H1 (cell line): Measurements from ENCODE around the gene NECAB3. TPM values are rescaled to one million over a fixed set of nuclear protein-coding genes. Genes with fewer than 3 reads are reported as not detected.

Experiments used
- CTCF ChIA-PET: fragments of 300-600 bp; sonication (Branson Sonifier 250); formaldehyde crosslinking; loops from one replicate; lab custom pipeline; 2021; ENCODE audit not compliant: partially characterized antibody; lab: Charles Lee
- POLR2A ChIA-PET: fragments of 300-600 bp; sonication (Branson Sonifier 250); formaldehyde crosslinking; loops from one replicate; lab custom pipeline; 2021; ENCODE audit warnings: inconsistent platforms; ENCODE audit not compliant: partially characterized antibody; lab: Charles Lee
- DNase-seq, 2 experiments: peaks; one replicate each; pipeline versions ENCODE4 v3.0.0 to v3.0.0-alpha.2; 2010 to 2022; ENCODE audit warnings: low spot score in 2 of 2, low read depth in 1 of 2, mixed read lengths in 1 of 2
- FAIRE-seq: peaks from 2 replicates; lab custom pipeline; 2011; peaks lifted over from hg19 to GRCh38; lab: Jason Lieb, UNC
- H2AFZ ChIP-seq: 2 replicates; pipeline ENCODE4 v1.8.1; 2012; ENCODE audit warnings: low read length, inconsistent platforms
- H2AK5ac ChIP-seq: 2 replicates; pipeline ENCODE4 v1.6.1; 2013; ENCODE audit warnings: low read depth, low read length
- H2BK120ac ChIP-seq: replicated peaks from 2 replicates; pipeline ENCODE3; 2013; ENCODE audit warnings: low read depth, low read length, inconsistent platforms
- H2BK12ac ChIP-seq: 2 replicates; pipeline ENCODE4 v1.6.1; 2013; ENCODE audit warnings: low read depth, low read length
- H2BK15ac ChIP-seq: 2 replicates; pipeline ENCODE4 v1.6.1; 2013; ENCODE audit warnings: low read length
- H2BK20ac ChIP-seq: 2 replicates; pipeline ENCODE4 v1.6.1; 2013; ENCODE audit warnings: low read length
- H2BK5ac ChIP-seq: 2 replicates; pipeline ENCODE4 v1.6.1; 2013; ENCODE audit warnings: low read depth, low read length
- H3K14ac ChIP-seq: 2 replicates; pipeline ENCODE4 v1.6.1; 2013; ENCODE audit warnings: inconsistent platforms; ENCODE audit not compliant: insufficient read length
- H3K18ac ChIP-seq: 2 replicates; pipeline ENCODE4 v1.6.1; 2013; ENCODE audit warnings: low read length; ENCODE audit errors: extremely low read depth
- H3K23ac ChIP-seq: 2 replicates; pipeline ENCODE4 v1.6.1; 2013; ENCODE audit warnings: inconsistent platforms; ENCODE audit not compliant: insufficient read length
- H3K23me2 ChIP-seq: 2 replicates; pipeline ENCODE4 v1.6.1; 2013; ENCODE audit warnings: low read depth, low read length
- H3K27ac ChIP-seq: 2 replicates; pipeline ENCODE4 v1.6.1; 2011; ENCODE audit warnings: low read depth, low read length, inconsistent platforms
- H3K27me3 ChIP-seq, 4 experiments: replicated peaks in 1 of 4; 1 replicate in 1 of 4; 2 replicates in 3 of 4; pipeline versions ENCODE4 v1.6.1 to v1.8.1; 2011 to 2013; ENCODE audit warnings: low read length in 3 of 4, mild to moderate bottlenecking in 3 of 4, inconsistent platforms in 2 of 4, mixed read lengths in 2 of 4, moderate library complexity in 1 of 4; ENCODE audit not compliant: control insufficient read depth in 3 of 4, insufficient read depth in 3 of 4; ENCODE audit errors: extremely low read depth in 1 of 4
- H3K36me3 ChIP-seq, 4 experiments: 2 replicates each; pipeline versions ENCODE4 v1.6.1 to v1.8.1; 2011 to 2013; ENCODE audit warnings: mild to moderate bottlenecking in 4 of 4, low read length in 3 of 4, moderate library complexity in 2 of 4, control low read depth in 1 of 4, inconsistent platforms in 1 of 4; ENCODE audit not compliant: insufficient read depth in 4 of 4, control insufficient read depth in 2 of 4
- H3K4ac ChIP-seq: replicated peaks from 2 replicates; pipeline ENCODE3; 2013; ENCODE audit warnings: low read length, low read depth, mixed read lengths, inconsistent platforms; ENCODE audit not compliant: insufficient read length
- H3K4me1 ChIP-seq, 4 experiments: replicated peaks in 1 of 4; 1 replicate in 1 of 4; 2 replicates in 3 of 4; pipeline versions ENCODE4 v1.6.1 to v1.8.1; 2011 to 2013; ENCODE audit warnings: low read length in 3 of 4, inconsistent platforms in 2 of 4, mixed read lengths in 1 of 4; ENCODE audit not compliant: insufficient read depth in 4 of 4, control insufficient read depth in 3 of 4
- H3K4me2 ChIP-seq, 2 experiments: 2 replicates each; pipeline versions ENCODE4 v1.6.1 to v1.8.1; 2011 to 2013; ENCODE audit warnings: low read depth in 2 of 2, low read length in 2 of 2, control low read depth in 1 of 2, inconsistent platforms in 1 of 2, mild to moderate bottlenecking in 1 of 2; ENCODE audit not compliant: insufficient read depth in 1 of 2
- H3K4me3 ChIP-seq, 4 experiments: fragments of 200-600, 300-600 bp in 1 of 4; sonication (generic), shearing (Covaris generic), sonication (Bioruptor Twin) in 1 of 4; 2 replicates each; pipeline versions ENCODE4 v1.5.1 to v1.8.1; 2011 to 2016; ENCODE audit warnings: low read length in 4 of 4, low read depth in 3 of 4, control low read depth in 2 of 4, inconsistent platforms in 2 of 4, mild to moderate bottlenecking in 2 of 4, mixed read lengths in 1 of 4, moderate library complexity in 1 of 4; ENCODE audit not compliant: insufficient read depth in 2 of 4; ENCODE audit errors: extremely low read depth in 1 of 4
- H3K56ac ChIP-seq: replicated peaks from 2 replicates; pipeline ENCODE3; 2013; ENCODE audit warnings: low read depth, mild to moderate bottlenecking, mixed read lengths, low read length, inconsistent platforms; ENCODE audit not compliant: insufficient read length
- H3K79me1 ChIP-seq: 2 replicates; pipeline ENCODE4 v1.6.1; 2013; ENCODE audit warnings: low read depth, low read length, control low read depth
- H3K79me2 ChIP-seq, 2 experiments: 2 replicates each; pipeline versions ENCODE4 v1.6.1 to v1.8.1; 2012 to 2013; ENCODE audit warnings: low read length in 2 of 2, mild to moderate bottlenecking in 2 of 2, inconsistent platforms in 1 of 2; ENCODE audit not compliant: insufficient read depth in 2 of 2, control insufficient read depth in 1 of 2
- H3K9ac ChIP-seq, 4 experiments: replicated peaks in 1 of 4; 1 replicate in 1 of 4; 2 replicates in 3 of 4; pipeline versions ENCODE4 v1.6.1 to v1.8.1; 2011 to 2013; ENCODE audit warnings: low read depth in 3 of 4, low read length in 3 of 4, control low read depth in 2 of 4, mild to moderate bottlenecking in 2 of 4, moderate library complexity in 2 of 4, inconsistent platforms in 1 of 4; ENCODE audit errors: extremely low read depth in 1 of 4
- H3K9me3 ChIP-seq, 2 experiments: 2 replicates each; pipeline versions ENCODE4 v1.6.1 to v1.8.1; 2012 to 2013; ENCODE audit warnings: mild to moderate bottlenecking in 2 of 2, moderate library complexity in 2 of 2, control low read depth in 1 of 2, inconsistent platforms in 1 of 2, low read depth in 1 of 2, low read length in 1 of 2, mixed read lengths in 1 of 2; ENCODE audit not compliant: insufficient read depth in 2 of 2
- H4K20me1 ChIP-seq, 2 experiments: replicated peaks in 1 of 2; 2 replicates each; pipeline versions ENCODE3 to v1.8.1; 2011 to 2013; ENCODE audit warnings: inconsistent platforms in 2 of 2, low read length in 2 of 2, mild to moderate bottlenecking in 1 of 2; ENCODE audit not compliant: insufficient read depth in 2 of 2, control insufficient read depth in 1 of 2
- H4K5ac ChIP-seq: 2 replicates; pipeline ENCODE4 v1.6.1; 2013; ENCODE audit warnings: low read length, low read depth, mixed read lengths, inconsistent platforms; ENCODE audit not compliant: insufficient read length
- H4K8ac ChIP-seq: 2 replicates; pipeline ENCODE4 v1.8.0; 2013; ENCODE audit warnings: mild to moderate bottlenecking, moderate library complexity, low read length, inconsistent platforms; ENCODE audit not compliant: insufficient read depth; ENCODE audit errors: extremely low read depth
- H4K91ac ChIP-seq: replicated peaks from 2 replicates; pipeline ENCODE3; 2013; ENCODE audit warnings: low read length, mixed read lengths, inconsistent platforms; ENCODE audit not compliant: insufficient read length
- ATF2 ChIP-seq: IDR thresholded peaks from 2 replicates; pipeline ENCODE4 v1.6.1; 2012; ENCODE audit warnings: low read length, inconsistent platforms
- EP300 ChIP-seq, 2 experiments: IDR thresholded peaks; 1 replicate in 1 of 2; 2 replicates in 1 of 2; pipeline ENCODE4 v1.6.1; 2011 to 2012; ENCODE audit warnings: low read depth in 2 of 2, low read length in 2 of 2, mild to moderate bottlenecking in 2 of 2, borderline replicate concordance in 1 of 2, inconsistent platforms in 1 of 2, moderate library complexity in 1 of 2
- TCF12 ChIP-seq: IDR thresholded peaks from 2 replicates; pipeline ENCODE4 v1.6.1; 2011; ENCODE audit warnings: low read depth, mild to moderate bottlenecking, low read length
- WGBS, 2 experiments: shearing (Covaris generic) in 1 of 2; methylation state at CpG; one replicate each; pipeline versions ENCODE4 v1.1.6 to v1.1.7; 2013 to 2015; ENCODE audit warnings: low lambda C conversion rate in 2 of 2, mixed read lengths in 2 of 2, inconsistent platforms in 1 of 2, low coverage in 1 of 2, missing lambda C conversion rate in 1 of 2; ENCODE audit not compliant: insufficient replicate concordance in 2 of 2, insufficient coverage in 1 of 2, insufficient read length in 1 of 2; ENCODE audit errors: extremely low coverage in 1 of 2, missing lambda C conversion rate in 1 of 2; 5-methylcytosine and 5-hydroxymethylcytosine counted together
- polyA plus RNA-seq, 7 experiments: library from polyadenylated mRNA; depleted of rRNA in 3 of 7; stranded (reverse) in 5 of 7; unstranded in 2 of 7; fragments of >200 nt in 5 of 7; fragments of 200-250 nt in 2 of 7; gene quantifications; 1 replicate in 5 of 7; 2 replicates in 1 of 7; 4 replicates in 1 of 7; pipeline versions ENCODE4 v1.2.1 to v1.2.3, GENCODE V29; 2011 to 2013; ENCODE audit warnings: missing spikeins in 2 of 7, mixed read lengths in 2 of 7
- total RNA-seq: library from RNA; stranded (reverse); fragmentation: NEBNext Ultra II Directional; extraction: Animal tissue kit (Norgen Biotek cat#: 25700); gene quantifications from 2 replicates; pipeline ENCODE4 v1.2.1, GENCODE V29; 2021

NECAB3 gene
- total and polyA plus RNA-seq, 2 of the 8 experiments (the other 6 are each of a cell fraction or from before 2014, with no cell fraction given): 20.5 to 46.2 TPM

- Histone ChIP-seq H3K9me3 (no peaks in the 10 kb centered on the region), H3K14ac (no peak overlapping the region), H3K4me1 (peaks cover 0 to 11% (median 1%) of the 10 kb centered on the region in 4 experiments; a peak in 4 of 7 replicates), H4K91ac (no peak overlapping the region), H2BK20ac (no peak overlapping the region), H3K23ac (no peak overlapping the region), H3K27ac (no peak overlapping the region), H3K4me2 (no peak overlapping the region), H3K56ac (no peak overlapping the region), H2BK120ac (no peak overlapping the region), H2BK5ac (no peak overlapping the region), H3K27me3 (no peaks in the 10 kb centered on the region), H3K79me1 (no peaks in the 10 kb centered on the region), H2AK5ac (no peak overlapping the region), H3K4ac (no peak overlapping the region), H2BK12ac (no peak overlapping the region), H2AFZ (no peak overlapping the region), H4K5ac (no peak overlapping the region), H3K36me3 (peaks cover 0 to 4% (median 0%) of the 10 kb centered on the region in 4 experiments; a peak in 1 of 8 replicates), H2BK15ac (no peak overlapping the region), H3K4me3 (no peak overlapping the region), H3K23me2 (no peaks in the 10 kb centered on the region), H4K8ac (0 out of 2 replicates have a peak overlapping the region, but pooled peaks have one; percentile 12), H4K20me1 (peaks cover 0 to 2% of the 10 kb centered on the region in 2 experiments), H3K18ac (no peak overlapping the region), H3K79me2 (no peaks in the 10 kb centered on the region), H3K9ac (no peak overlapping the region; a peak in 2 of 7 replicates)
- no peak for DNase-seq
- TF ChIP-seq ATF2 (0 out of 2 replicates have a peak, but pooled peaks have one; percentile 7), TCF12 (peak; percentile 71; the same call in 1 of the 2 replicates), EP300 (IDR thresholded peaks at IDR 0.05; ENCODE audit: borderline replicate concordance in 1 of 2, low read depth in 2 of 2, low read length in 2 of 2) (no peak)
- CTCF ChIA-PET: interaction anchor here (0.7 to 4.5 kb wide), 36 partner anchors 10 to 442 kb away, joined by 3 to 38 read pairs (median 4); partner anchors contain the start of genes ACTL10, C20orf144 and CDK5RAP1
- WGBS, 2 experiments: 93% methylated on average over 10 of the region's 11 CpGs; no CpG with 5 or more reads in 1 of the 2 experiments
- POLR2A ChIA-PET: interaction anchor here (0.6 to 4.7 kb wide), 9 partner anchors 12 to 253 kb away, joined by 3 to 63 read pairs (median 5); partner anchors contain the start of genes ACTL10, CDK5RAP1 and SNTA1
- FAIRE-seq: no peak
Observed at GRCh38 chr20:33653900-33654596, 20.2 kb downstream of the NECAB3 start.
